ENCODE results near the gene MAN1B1.

DNA sequence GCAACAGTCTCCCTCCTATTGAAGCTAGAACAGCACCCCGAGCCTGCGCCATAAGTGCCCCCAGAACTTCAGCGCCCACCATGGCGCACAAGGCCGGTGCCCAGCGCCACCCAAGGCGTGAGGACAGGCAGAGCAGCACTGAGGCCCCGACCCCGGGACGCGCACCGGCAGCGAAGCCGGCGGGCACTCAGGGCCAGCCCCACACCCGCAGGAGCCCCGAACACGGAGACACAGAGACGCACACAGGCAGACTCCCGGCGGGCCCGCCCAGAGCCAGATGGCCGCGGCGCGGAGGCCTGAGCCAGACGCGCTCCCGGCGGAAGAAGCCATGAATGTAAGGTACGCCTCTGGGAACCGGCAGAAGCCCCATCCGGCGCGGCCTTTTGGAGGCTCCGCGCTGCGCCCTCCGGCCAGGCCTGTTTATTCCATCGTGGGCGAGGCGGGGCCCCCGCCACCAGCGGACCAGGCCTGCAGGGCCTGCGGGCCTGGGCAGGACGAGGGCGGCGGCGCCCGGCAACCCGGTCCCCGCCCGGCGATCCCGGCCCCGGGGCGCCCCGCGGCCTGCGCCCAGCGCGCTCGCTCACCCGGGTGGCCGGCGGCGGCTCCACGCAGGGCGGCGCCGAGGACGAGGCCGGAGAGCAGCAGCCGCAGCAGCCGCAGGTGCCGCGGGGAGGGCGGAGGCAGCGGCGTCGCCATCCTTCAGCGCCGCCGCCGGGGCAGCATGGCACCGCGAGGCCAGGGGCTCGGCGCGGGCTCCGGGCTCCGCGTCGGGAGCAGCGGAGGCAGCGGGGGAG is 41.3 kb upstream of the MAN1B1 start:
- no peak for TF ChIP-seq POLR2AphosphoS5 (IDR thresholded peaks at IDR 0.05; ENCODE audit: low read depth, low read length)
- TF ChIP-seq SIN3A (IDR thresholded peaks at IDR 0.05; ENCODE audit: borderline replicate concordance, insufficient read depth, low read length): no peak
- TF ChIP-seq TAF1 (IDR thresholded peaks at IDR 0.05; ENCODE audit: borderline replicate concordance, insufficient read depth, low read length): no peak; the same call in 1 of the 2 replicates
- TF ChIP-seq, protein P1, sequence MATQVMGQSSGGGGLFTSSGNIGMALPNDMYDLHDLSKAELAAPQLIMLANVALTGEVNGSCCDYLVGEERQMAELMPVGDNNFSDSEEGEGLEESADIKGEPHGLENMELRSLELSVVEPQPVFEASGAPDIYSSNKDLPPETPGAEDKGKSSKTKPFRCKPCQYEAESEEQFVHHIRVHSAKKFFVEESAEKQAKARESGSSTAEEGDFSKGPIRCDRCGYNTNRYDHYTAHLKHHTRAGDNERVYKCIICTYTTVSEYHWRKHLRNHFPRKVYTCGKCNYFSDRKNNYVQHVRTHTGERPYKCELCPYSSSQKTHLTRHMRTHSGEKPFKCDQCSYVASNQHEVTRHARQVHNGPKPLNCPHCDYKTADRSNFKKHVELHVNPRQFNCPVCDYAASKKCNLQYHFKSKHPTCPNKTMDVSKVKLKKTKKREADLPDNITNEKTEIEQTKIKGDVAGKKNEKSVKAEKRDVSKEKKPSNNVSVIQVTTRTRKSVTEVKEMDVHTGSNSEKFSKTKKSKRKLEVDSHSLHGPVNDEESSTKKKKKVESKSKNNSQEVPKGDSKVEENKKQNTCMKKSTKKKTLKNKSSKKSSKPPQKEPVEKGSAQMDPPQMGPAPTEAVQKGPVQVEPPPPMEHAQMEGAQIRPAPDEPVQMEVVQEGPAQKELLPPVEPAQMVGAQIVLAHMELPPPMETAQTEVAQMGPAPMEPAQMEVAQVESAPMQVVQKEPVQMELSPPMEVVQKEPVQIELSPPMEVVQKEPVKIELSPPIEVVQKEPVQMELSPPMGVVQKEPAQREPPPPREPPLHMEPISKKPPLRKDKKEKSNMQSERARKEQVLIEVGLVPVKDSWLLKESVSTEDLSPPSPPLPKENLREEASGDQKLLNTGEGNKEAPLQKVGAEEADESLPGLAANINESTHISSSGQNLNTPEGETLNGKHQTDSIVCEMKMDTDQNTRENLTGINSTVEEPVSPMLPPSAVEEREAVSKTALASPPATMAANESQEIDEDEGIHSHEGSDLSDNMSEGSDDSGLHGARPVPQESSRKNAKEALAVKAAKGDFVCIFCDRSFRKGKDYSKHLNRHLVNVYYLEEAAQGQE (IDR thresholded peaks at IDR 0.05; ENCODE audit: insufficient read depth in 1 of 2, low read depth in 2 of 2, low read length in 2 of 2): no peak
